Panc1 (cell line): Measurements from ENCODE around the gene ENAH. TPM values are rescaled to one million over a fixed set of nuclear protein-coding genes. Genes with fewer than 3 reads are reported as not detected.

ENCODE experiments used
- ATAC-seq: fragments of 200-7000 bp; cut with Tn5 transposase; 2 replicates; pipeline ENCODE4 v1.9.1; 2020; ENCODE audit warnings: mild to moderate bottlenecking, moderate library complexity
- BruUV-seq: library from RNA; stranded (reverse); fragments of 400-500 nt; replicated peaks from 2 replicates; lab custom pipeline; 2021; lab: Mats Ljungman, UMichigan
- CTCF ChIA-PET: fragments of 300-600 bp; sonication (Branson Sonifier 250); formaldehyde crosslinking; loops from one replicate; lab custom pipeline; 2022; ENCODE audit warnings: antibody characterized with exemption; lab: Charles Lee
- POLR2A ChIA-PET: fragments of 300-600 bp; sonication (Branson Sonifier 250); formaldehyde crosslinking; loops from one replicate; lab custom pipeline; 2022; ENCODE audit warnings: antibody characterized with exemption; lab: Charles Lee
- DNase-seq: peaks from one replicate; pipeline ENCODE4 v3.0.0-alpha.2; 2010; ENCODE audit warnings: low read depth, low spot score
- H3K27ac ChIP-seq: 2 replicates; pipeline ENCODE4 v1.5.1; 2011; ENCODE audit warnings: mild to moderate bottlenecking, low read length, inconsistent platforms
- H3K27me3 ChIP-seq: fragments of 200-500 bp; sonication (Bioruptor generic); 2 replicates; pipeline ENCODE4 v1.6.0; 2014; ENCODE audit warnings: low read length, inconsistent platforms; ENCODE audit not compliant: control insufficient read depth, insufficient read depth
- H3K36me3 ChIP-seq: fragments of 200-500 bp; sonication (Bioruptor generic); 2 replicates; pipeline ENCODE4 v1.5.1; 2014; ENCODE audit warnings: inconsistent platforms, mild to moderate bottlenecking, low read length, moderate library complexity; ENCODE audit not compliant: control insufficient read depth, insufficient read depth
- H3K4me1 ChIP-seq: 2 replicates; pipeline ENCODE4 v1.5.1; 2011; ENCODE audit warnings: inconsistent platforms, mild to moderate bottlenecking, low read length, moderate library complexity; ENCODE audit not compliant: control insufficient read depth, insufficient read depth
- H3K4me3 ChIP-seq, 2 experiments: 2 replicates each; pipeline ENCODE4 v1.5.1; 2011 to 2012; ENCODE audit warnings: low read depth in 2 of 2, low read length in 2 of 2, mild to moderate bottlenecking in 2 of 2, inconsistent platforms in 1 of 2, moderate library complexity in 1 of 2
- H3K9me3 ChIP-seq: fragments of 200-500 bp; sonication (Bioruptor generic); 2 replicates; pipeline ENCODE4 v1.5.1; 2014; ENCODE audit warnings: low read depth, mild to moderate bottlenecking, inconsistent platforms, low read length, moderate library complexity; ENCODE audit not compliant: control insufficient read depth, insufficient read depth
- CTCF ChIP-seq: fragments of 450-650 bp; IDR thresholded peaks from 2 replicates; pipeline ENCODE4 v1.5.1; 2017; ENCODE audit warnings: mild to moderate bottlenecking
- POLR2AphosphoS5 ChIP-seq: IDR thresholded peaks from 2 replicates; pipeline ENCODE4 v1.6.1; 2012; ENCODE audit warnings: mild to moderate bottlenecking, low read depth, low read length, moderate library complexity
- REST ChIP-seq, 2 experiments: IDR thresholded peaks; 2 replicates each; pipeline ENCODE4 v1.6.1; 2011 to 2012; ENCODE audit warnings: low read depth in 2 of 2, control low read depth in 1 of 2, low read length in 1 of 2, mild to moderate bottlenecking in 1 of 2, moderate library complexity in 1 of 2; ENCODE audit not compliant: insufficient read depth in 1 of 2
- SIN3A ChIP-seq: IDR thresholded peaks from 2 replicates; pipeline ENCODE4 v1.6.1; 2012; ENCODE audit warnings: low read depth, mild to moderate bottlenecking, low read length, moderate library complexity, borderline replicate concordance; ENCODE audit not compliant: insufficient read depth
- TCF7L2 ChIP-seq: IDR thresholded peaks from 2 replicates; pipeline ENCODE4 v1.6.1; 2011; ENCODE audit warnings: mild to moderate bottlenecking, low read depth, low read length, inconsistent platforms
- in situ Hi-C: cut with HindIII; loops from 2 replicates; pipeline ENCODE4 v1.10.0; 2016; ENCODE audit warnings: low sequenced_read_pairs, low pct_unique_long_range_greater_than_20kb
- intact Hi-C: fragments of 100-400 bp; cut with micrococcal nuclease; formaldehyde crosslinking; loops from one replicate; pipeline ENCODE4 v1.10.0; 2022; ENCODE audit not compliant: unreplicated experiment
- total RNA-seq: library from RNA; stranded (reverse); gene quantifications from one replicate; pipeline ENCODE4 v1.2.1, GENCODE V29; 2021; ENCODE audit not compliant: unreplicated experiment

The ENAH gene
- total RNA-seq, 1 experiment from 2014 or later: 133 TPM

- no TSS peak for BruUV-seq
- H3K27ac ChIP-seq: no peak overlapping the region
Measured at GRCh38 chr1:225462429-225462713, 190.6 kb downstream of the ENAH start.

DNA sequence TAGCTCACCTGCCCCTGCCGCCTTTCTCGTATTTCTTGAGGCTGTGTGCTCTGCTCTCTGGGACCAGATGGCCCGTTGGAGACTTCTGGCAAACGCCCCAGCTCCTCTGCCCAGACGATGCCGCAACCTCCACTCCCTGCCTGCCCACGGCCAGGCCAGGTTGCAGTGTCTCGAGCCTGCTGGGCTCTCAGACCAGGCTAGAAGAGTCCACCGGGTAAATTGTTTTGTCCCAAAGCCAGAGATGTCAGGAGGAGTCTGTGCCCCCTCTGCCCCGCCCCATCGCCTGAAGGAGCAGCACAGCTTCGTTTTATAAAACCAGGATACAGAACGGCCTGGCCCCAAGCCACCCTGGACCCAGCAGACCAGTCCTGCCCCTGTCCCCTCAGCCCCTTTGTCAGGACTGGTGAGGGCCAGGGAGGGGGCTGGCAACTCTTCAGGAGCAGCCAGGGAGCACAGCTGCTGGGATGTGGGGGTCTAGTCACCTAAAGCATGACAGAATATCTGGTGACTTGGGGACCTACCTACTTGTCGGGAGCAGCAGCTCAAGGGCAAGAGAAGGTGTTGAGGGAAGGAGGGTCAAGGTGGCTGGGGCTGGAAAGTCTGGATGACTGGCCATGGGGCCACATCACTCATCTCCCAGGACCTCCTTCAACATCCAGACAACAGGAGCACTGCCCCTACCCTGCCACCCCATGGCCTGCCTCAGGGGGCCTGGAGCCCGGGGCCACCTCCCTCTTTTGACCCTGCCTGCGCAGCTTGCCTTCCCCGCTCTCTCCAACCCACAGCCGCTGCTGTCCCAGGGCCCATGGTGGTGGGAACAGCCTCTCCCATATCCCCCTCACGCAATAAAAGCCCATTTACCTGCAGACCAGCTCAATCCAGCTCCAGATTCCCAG is 191.1 kb downstream of the ENAH start:
- intact Hi-C loops: no loop called here
- POLR2A ChIA-PET: interaction anchor here (0.6 to 0.8 kb wide), 3 partner anchors 29 to 522 kb away, joined by 3 to 5 read pairs (median 3); no protein-coding TSS in a partner anchor
- BruUV-seq: no TSS peak
- H3K27me3 ChIP-seq: no peaks in the 10 kb centered on the region
- no peak overlapping the region for H3K4me3 ChIP-seq
- H3K4me1 ChIP-seq: no peaks in the 10 kb centered on the region; the same call in none of the 2 replicates
- no peak for ATAC-seq
- CTCF ChIA-PET: interaction anchor here (1.0 kb wide), 1 partner anchor 19 kb away, joined by 3 read pairs; no protein-coding TSS in a partner anchor
- H3K9me3 ChIP-seq: no peaks in the 10 kb centered on the region
- DNase-seq: no peak
- no peak overlapping the region for H3K27ac ChIP-seq
- no peaks in the 10 kb centered on the region for H3K36me3 ChIP-seq
- in situ Hi-C loops: no loop called here
- TF ChIP-seq TCF7L2 (no peak), POLR2AphosphoS5 (no peak), REST (IDR thresholded peaks at IDR 0.05; ENCODE audit: insufficient read depth in 1 of 2, low read depth in 2 of 2, low read length in 1 of 2) (no peak), CTCF (no peak)

More at GRCh38 chr1:225462429-225462713, 190.6 kb downstream of the ENAH start:
- Histone ChIP-seq H3K27me3 (no peaks in the 10 kb centered on the region), H3K9me3 (no peaks in the 10 kb centered on the region), H3K4me3 (no peak overlapping the region), H3K4me1 (no peaks in the 10 kb centered on the region; the same call in none of the 2 replicates), H3K36me3 (no peaks in the 10 kb centered on the region)
- in situ Hi-C loops: no loop called here
- TF ChIP-seq REST (IDR thresholded peaks at IDR 0.05; ENCODE audit: insufficient read depth in 1 of 2, low read depth in 2 of 2, low read length in 1 of 2) (no peak), POLR2AphosphoS5 (no peak), TCF7L2 (no peak), CTCF (no peak), SIN3A (no peak)
- ChIA-PET CTCF (no interaction called here), POLR2A (no interaction called here)
- DNase-seq: no peak
- intact Hi-C loops: no loop called here
- no peak for ATAC-seq
